Large intestine (tissue), 3 donors: ENCODE results near the gene NPSR1. TPM values are rescaled to one million over a fixed set of nuclear protein-coding genes. Genes with fewer than 3 reads are reported as not detected.
"Not testable (repeated sequence)": the region's sequence is repeated elsewhere in the genome, so short reads cannot be mapped to it uniquely, and the experiment has no call there.

Experiments
- DNase-seq, 2 donors: peaks; one replicate each; pipeline versions ENCODE4 v3.0.0 to v3.0.0-alpha.2; 2013
- H3K27ac ChIP-seq: one replicate; pipeline ENCODE4 v1.5.1; 2013; ENCODE audit warnings: low read length
- H3K27me3 ChIP-seq: 2 replicates; pipeline ENCODE4 v1.6.1; 2013; ENCODE audit warnings: low read length; ENCODE audit not compliant: control insufficient read depth, insufficient read depth
- H3K36me3 ChIP-seq: 2 replicates; pipeline ENCODE4 v1.6.1; 2013; ENCODE audit warnings: low read length; ENCODE audit not compliant: control insufficient read depth, insufficient read depth
- H3K4me1 ChIP-seq: one replicate; pipeline ENCODE4 v1.6.1; 2013; ENCODE audit warnings: low read length; ENCODE audit not compliant: control insufficient read depth, insufficient read depth
- H3K4me3 ChIP-seq: one replicate; pipeline ENCODE4 v1.5.1; 2013; ENCODE audit warnings: low read length
- H3K9me3 ChIP-seq: one replicate; pipeline ENCODE4 v1.6.1; 2013; ENCODE audit warnings: mild to moderate bottlenecking, low read depth, low read length, moderate library complexity; ENCODE audit not compliant: control insufficient read depth
- WGBS: methylation state at CpG from one replicate; pipeline ENCODE4 v1.1.5; 2013; ENCODE audit warnings: low lambda C conversion rate; ENCODE audit not compliant: insufficient coverage; 5-methylcytosine and 5-hydroxymethylcytosine counted together
- polyA plus RNA-seq: library from polyadenylated mRNA; unstranded; fragments of 120-200 nt; gene quantifications from one replicate; pipeline ENCODE4 v1.2.1, GENCODE V29; 2013

NPSR1 gene
- polyA plus RNA-seq, 1 donor, result 0.16 TPM

GRCh38 chr7:34844936-34845665, 187.1 kb downstream of the NPSR1 start:
- no peak overlapping the region for H3K27ac ChIP-seq
- no peaks in the 10 kb centered on the region for H3K4me1 ChIP-seq
- DNase-seq, result no peak
- no peaks in the 10 kb centered on the region for H3K9me3 ChIP-seq
- no peaks in the 10 kb centered on the region for H3K27me3 ChIP-seq
- 43% methylated on average over 1 of the region's 5 CpGs for WGBS
- no peaks in the 10 kb centered on the region for H3K36me3 ChIP-seq
- no peak overlapping the region for H3K4me3 ChIP-seq

GRCh38 chr7:34845666-34846361, 187.8 kb downstream of the NPSR1 start:
- H3K4me3 ChIP-seq, result no peak overlapping the region
- H3K27me3 ChIP-seq, result no peaks in the 10 kb centered on the region
- no peaks in the 10 kb centered on the region for H3K36me3 ChIP-seq
- H3K27ac ChIP-seq, result no peak overlapping the region
- DNase-seq, result no peak
- H3K9me3 ChIP-seq, result no peaks in the 10 kb centered on the region
- WGBS, result no CpG with 5 or more reads among the region's 4 CpGs
- no peaks in the 10 kb centered on the region for H3K4me1 ChIP-seq

DNA sequence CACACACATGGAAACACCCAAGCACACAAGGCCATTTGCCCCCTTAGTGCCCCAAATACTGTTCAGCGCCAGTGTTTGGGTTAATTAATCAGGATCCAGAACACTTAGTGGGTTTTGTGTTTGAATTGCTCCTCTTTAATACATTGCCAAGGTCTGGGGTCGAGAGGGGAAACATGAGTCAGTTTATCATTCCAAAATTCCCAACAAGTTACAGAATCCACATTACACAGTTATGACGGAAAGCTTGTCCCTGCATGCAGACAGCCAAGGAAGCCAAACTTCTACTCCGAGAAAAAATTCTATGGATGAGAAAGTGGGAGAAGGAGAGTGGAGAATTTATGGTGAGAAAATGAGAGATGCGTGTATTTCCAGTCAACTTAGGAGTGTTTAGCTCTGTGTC, 189.0 kb downstream of the NPSR1 start:
- no peak overlapping the region for H3K27ac ChIP-seq
- 100% methylated on average over 2 of the region's 5 CpGs for whole genome bisulfite sequencing
- H3K9me3 ChIP-seq, result no peaks in the 10 kb centered on the region
- no peaks in the 10 kb centered on the region for H3K4me1 ChIP-seq
- no peaks in the 10 kb centered on the region for H3K36me3 ChIP-seq
- DNase-seq, result no peak
- H3K27me3 ChIP-seq, result no peaks in the 10 kb centered on the region
- no peak overlapping the region for H3K4me3 ChIP-seq

- Histone ChIP-seq H3K36me3 (no peaks in the 10 kb centered on the region), H3K27ac (no peak overlapping the region), H3K4me3 (no peak overlapping the region), H3K4me1 (no peaks in the 10 kb centered on the region), H3K9me3 (no peaks in the 10 kb centered on the region), H3K27me3 (no peaks in the 10 kb centered on the region)
- no CpG with 5 or more reads among the region's 1 CpG for WGBS
- no peak for DNase-seq
Observed at GRCh38 chr7:34848670-34849069, 190.7 kb downstream of the NPSR1 start.

GRCh38 chr7:34849163-34849960, 191.3 kb downstream of the NPSR1 start:
- no peak overlapping the region for H3K4me3 ChIP-seq
- no peak for DNase-seq
- no CpG with 5 or more reads among the region's 9 CpGs for WGBS
- no peaks in the 10 kb centered on the region for H3K36me3 ChIP-seq
- no peak overlapping the region for H3K27ac ChIP-seq
- H3K27me3 ChIP-seq, result no peaks in the 10 kb centered on the region
- H3K4me1 ChIP-seq, result no peaks in the 10 kb centered on the region
- no peaks in the 10 kb centered on the region for H3K9me3 ChIP-seq

DNA sequence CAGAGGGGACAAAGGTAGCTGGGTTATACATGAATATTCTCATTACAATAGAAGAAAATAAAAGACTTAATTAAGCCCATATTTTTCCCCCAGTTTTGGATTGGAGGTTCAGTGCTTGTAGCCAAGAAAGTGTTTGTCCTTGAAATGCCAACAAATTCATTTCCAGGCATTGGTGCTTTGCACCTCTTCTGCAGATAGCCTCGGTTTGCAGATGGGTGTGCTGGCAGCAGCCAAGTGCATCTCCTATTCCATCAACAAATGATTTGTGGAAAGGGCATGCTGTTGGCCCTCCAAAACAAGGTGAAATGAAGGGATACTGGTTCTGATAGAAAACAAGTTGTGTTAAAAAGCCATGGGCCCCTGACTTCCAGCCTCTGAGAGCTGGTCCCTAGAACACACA, 192.0 kb downstream of the NPSR1 start:
- no peak for DNase-seq
- Histone ChIP-seq H3K9me3 (no peaks in the 10 kb centered on the region), H3K27me3 (no peaks in the 10 kb centered on the region), H3K27ac (no peak overlapping the region), H3K4me1 (no peaks in the 10 kb centered on the region), H3K4me3 (no peak overlapping the region), H3K36me3 (no peaks in the 10 kb centered on the region)
- no CpG with 5 or more reads among the region's 1 CpG for WGBS

DNA sequence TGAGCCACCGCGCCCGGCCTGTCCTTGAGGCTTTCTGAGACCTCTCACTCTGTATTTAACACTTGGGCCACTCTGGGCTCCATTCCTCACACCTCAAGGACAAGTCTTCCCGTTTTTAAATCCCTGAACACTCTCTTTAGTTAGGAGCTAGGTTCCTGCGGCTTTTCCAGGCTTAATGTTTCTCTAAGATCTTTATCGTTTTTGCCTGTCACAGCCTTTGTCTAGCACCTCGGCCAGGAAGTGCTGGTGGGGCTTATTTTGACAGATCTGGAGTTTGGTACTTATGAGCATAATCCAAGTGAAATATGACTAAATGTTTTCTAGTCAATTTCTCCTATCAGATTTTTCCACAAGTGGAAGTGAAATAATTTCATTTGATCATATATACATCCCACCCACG, 192.7 kb downstream of the NPSR1 start:
- WGBS, result 74% methylated on average over 3 of the region's 8 CpGs
- no peak for DNase-seq
- Histone ChIP-seq H3K4me1 (no peaks in the 10 kb centered on the region), H3K27ac (no peak overlapping the region), H3K9me3 (no peaks in the 10 kb centered on the region), H3K36me3 (no peaks in the 10 kb centered on the region), H3K27me3 (no peaks in the 10 kb centered on the region), H3K4me3 (no peak overlapping the region)

DNA sequence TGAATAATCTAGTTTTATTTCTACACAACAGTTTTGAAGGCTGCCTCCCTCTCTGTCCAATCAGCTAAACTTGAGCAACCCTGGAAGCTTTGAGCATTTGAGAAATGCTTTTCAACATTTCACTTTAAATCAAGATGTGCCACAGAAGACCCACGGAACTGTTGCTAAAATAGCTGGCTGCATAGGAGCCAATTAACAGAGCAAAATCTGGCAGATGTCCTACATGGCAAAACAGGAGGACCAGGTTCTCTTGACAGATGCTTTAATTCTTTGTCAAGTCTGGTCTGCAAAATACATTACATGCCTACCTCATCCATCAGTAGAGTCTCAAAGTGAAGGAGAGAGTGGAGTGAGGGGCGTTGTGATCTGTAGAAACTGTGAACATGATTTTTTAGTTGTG, 193.4 kb downstream of the NPSR1 start:
- 100% methylated on average over 1 of the region's 2 CpGs for WGBS
- H3K4me3 ChIP-seq, result no peak overlapping the region
- H3K27ac ChIP-seq, result no peak overlapping the region
- no peaks in the 10 kb centered on the region for H3K9me3 ChIP-seq
- no peaks in the 10 kb centered on the region for H3K27me3 ChIP-seq
- H3K36me3 ChIP-seq, result no peaks in the 10 kb centered on the region
- H3K4me1 ChIP-seq, result no peaks in the 10 kb centered on the region
- no peak for DNase-seq

- WGBS, result no CpG with 5 or more reads among the region's 2 CpGs
- H3K27ac ChIP-seq, H3K4me3 ChIP-seq, H3K36me3 ChIP-seq, H3K27me3 ChIP-seq, H3K4me1 ChIP-seq, DNase-seq, H3K9me3 ChIP-seq: not testable (repeated sequence)
Observed at GRCh38 chr7:34858444-34858843, 200.4 kb downstream of the NPSR1 start.

GRCh38 chr7:34859281-34859680, 201.3 kb downstream of the NPSR1 start:
- not testable (repeated sequence) for H3K4me3 ChIP-seq

More at GRCh38 chr7:34859281-34859680, 201.3 kb downstream of the NPSR1 start:
- not testable (repeated sequence) for DNase-seq, H3K9me3 ChIP-seq, H3K36me3 ChIP-seq, H3K27ac ChIP-seq, H3K4me1 ChIP-seq, H3K27me3 ChIP-seq
- no CpG with 5 or more reads among the region's 1 CpG for WGBS
